Stomach (tissue), 9 donors: ENCODE data around the gene ZFX. TPM values are rescaled to one million over a fixed set of nuclear protein-coding genes. Genes with fewer than 3 reads are reported as not detected.

Experiments used
- DNase-seq, 2 donors: peaks; one replicate each; pipeline versions ENCODE4 v3.0.0 to v3.0.0-alpha.2; 2013 to 2019
- H3K27ac ChIP-seq, 5 donors: fragments of 200-600 bp in 4 of 5; sonication (generic) in 4 of 5; one replicate each; pipeline ENCODE4 v1.5.1; 2013 to 2019; ENCODE audit warnings: mild to moderate bottlenecking in 1 of 5, moderate library complexity in 1 of 5
- H3K27me3 ChIP-seq, 3 donors: fragments of 200-600 bp; sonication (generic); one replicate each; pipeline ENCODE4 v1.5.1; 2017 to 2019; ENCODE audit warnings: mixed run types in 1 of 3
- H3K36me3 ChIP-seq, 4 donors: fragments of 200-600 bp; sonication (generic); 1 replicate in 3 of 4; 2 replicates in 1 of 4; pipeline ENCODE4 v1.5.1; 2016 to 2019
- H3K4me1 ChIP-seq, 4 donors: fragments of 200-600 bp; sonication (generic); one replicate each; pipeline ENCODE4 v1.5.1; 2016 to 2019
- H3K4me3 ChIP-seq, 4 donors: fragments of 200-600 bp; sonication (generic) in 3 of 4; one replicate each; pipeline ENCODE4 v1.5.1; 2016 to 2019; ENCODE audit warnings: mild to moderate bottlenecking in 1 of 4
- H3K9me3 ChIP-seq, 4 donors: fragments of 200-600 bp; sonication (generic); one replicate each; pipeline ENCODE4 v1.5.1; 2016 to 2019
- CTCF ChIP-seq, 7 experiments: fragments of 450-650 bp in 4 of 7; fragments of 200-600 bp in 3 of 7; sonication (generic) in 3 of 7; IDR thresholded peaks; one replicate each; pipeline ENCODE4 v1.5.1; 2016 to 2019; ENCODE audit warnings: antibody characterized with exemption in 7 of 7, control low read depth in 2 of 7, mild to moderate bottlenecking in 1 of 7
- EP300 ChIP-seq: sonication (generic); formaldehyde crosslinking; IDR thresholded peaks from one replicate; pipeline ENCODE4 v1.6.1; 2017; ENCODE audit warnings: antibody characterized with exemption
- POLR2A ChIP-seq, 4 donors: fragments of 450-650 bp; IDR thresholded peaks; one replicate each; pipeline ENCODE4 v1.6.1; 2016; ENCODE audit warnings: antibody characterized with exemption in 4 of 4, control low read depth in 2 of 4, mild to moderate bottlenecking in 1 of 4, moderate library complexity in 1 of 4
- POLR2AphosphoS5 ChIP-seq, 3 donors: sonication (generic); formaldehyde crosslinking; IDR thresholded peaks; one replicate each; pipeline ENCODE4 v1.6.1; 2016; ENCODE audit warnings: antibody characterized with exemption in 3 of 3
- WGBS, 5 donors: extraction: QIAGEN DNeasy Blood & Tissue Kit in 3 of 5; methylation state at CpG; one replicate each; pipeline versions ENCODE4 v1.1.5 to v1.1.7; 2013 to 2018; 5-methylcytosine and 5-hydroxymethylcytosine counted together
- intact Hi-C: fragments of 100-400 bp; cut with DNase I; formaldehyde crosslinking; loops from one replicate; pipeline ENCODE4 v1.15.1; 2023; ENCODE audit warnings: low total_unique reads
- polyA plus RNA-seq, 3 donors: library from polyadenylated mRNA; stranded (reverse); fragments of 200-250 nt; gene quantifications; one replicate each; pipeline ENCODE4 v1.2.3, GENCODE V29; 2013
- total RNA-seq, 5 donors: library from RNA; depleted of rRNA; stranded (reverse); fragments of >200 nt; gene quantifications; one replicate each; pipeline versions ENCODE4 v1.1.0 to v1.2.3, GENCODE V29; 2014 to 2016
- donor health status: healthy with polysubstance abuse.
- donor health status: Bipolar disorder and iron deficiency.
- donor health status: healthy.

Gene ZFX
- total and polyA plus RNA-seq, 8 donors = 3.8 to 73.6 (median 17.4) TPM

- no peaks in the 10 kb centered on the region for H3K27me3 ChIP-seq
- H3K9me3 ChIP-seq = no peaks in the 10 kb centered on the region
- intact Hi-C loops = no loop called here
- TF ChIP-seq POLR2AphosphoS5 (IDR thresholded peaks at IDR 0.05) = no peak
- 35 to 73% (median 50%) methylated on average over 1 of the region's 1 CpG for WGBS, 5 donors
- H3K4me3 ChIP-seq = no peak overlapping the region
- no peak for DNase-seq
- H3K4me1 ChIP-seq = peaks cover 0 to 79% (median 14%) of the 10 kb centered on the region in 4 donors
- no peak overlapping the region for H3K27ac ChIP-seq
- H3K36me3 ChIP-seq = peaks cover 0 to 22% (median 18%) of the 10 kb centered on the region in 4 donors
Observed at GRCh38 chrX:24201216-24201615, 51.7 kb downstream of the ZFX start.

GRCh38 chrX:24202465-24203031 lies 53.0 kb downstream of the ZFX start:
- H3K36me3 ChIP-seq = peaks cover 0 to 24% (median 15%) of the 10 kb centered on the region in 4 donors
- peaks cover 0 to 76% (median 14%) of the 10 kb centered on the region in 4 donors for H3K4me1 ChIP-seq
- no peak overlapping the region for H3K27ac ChIP-seq
- TF ChIP-seq EP300 (no peak), CTCF (IDR thresholded peaks at IDR 0.05) (no peak), POLR2A (IDR thresholded peaks at IDR 0.05) (no peak), POLR2AphosphoS5 (IDR thresholded peaks at IDR 0.05) (no peak)
- 74 to 93% (median 89%) methylated on average over 6 of the region's 6 CpGs for WGBS, 5 donors
- intact Hi-C loops = no loop called here
- H3K27me3 ChIP-seq = no peaks in the 10 kb centered on the region
- no peaks in the 10 kb centered on the region for H3K9me3 ChIP-seq
- H3K4me3 ChIP-seq = no peak overlapping the region
- DNase-seq = no peak

- no peak for DNase-seq
- H3K27ac ChIP-seq = no peak overlapping the region
- H3K27me3 ChIP-seq = no peaks in the 10 kb centered on the region
- H3K4me1 ChIP-seq = peaks cover 0 to 73% (median 14%) of the 10 kb centered on the region in 4 donors
- TF ChIP-seq POLR2A (IDR thresholded peaks at IDR 0.05) = no peak
- TF ChIP-seq POLR2AphosphoS5 (IDR thresholded peaks at IDR 0.05) = no peak
- no peak for TF ChIP-seq CTCF (IDR thresholded peaks at IDR 0.05)
- TF ChIP-seq EP300 = no peak
- WGBS, 5 donors = 89 to 93% (median 92%) methylated on average over 13 of the region's 13 CpGs
- no peaks in the 10 kb centered on the region for H3K9me3 ChIP-seq
- intact Hi-C loops = no loop called here
- H3K4me3 ChIP-seq = no peak overlapping the region
- peaks cover 0 to 30% (median 22%) of the 10 kb centered on the region in 4 donors for H3K36me3 ChIP-seq
Observed at GRCh38 chrX:24203072-24203808, 53.7 kb downstream of the ZFX start.

GRCh38 chrX:24204331-24204730 lies 54.8 kb downstream of the ZFX start:
- H3K4me1 ChIP-seq = peaks cover 0 to 68% (median 14%) of the 10 kb centered on the region in 4 donors
- WGBS, 5 donors = 79 to 90% (median 81%) methylated on average over 5 of the region's 5 CpGs
- no peak for DNase-seq
- peaks cover 0 to 41% (median 33%) of the 10 kb centered on the region in 4 donors for H3K36me3 ChIP-seq
- no peaks in the 10 kb centered on the region for H3K9me3 ChIP-seq
- no peak overlapping the region for H3K4me3 ChIP-seq
- intact Hi-C loops = no loop called here
- H3K27me3 ChIP-seq = no peaks in the 10 kb centered on the region
- no peak for TF ChIP-seq CTCF (IDR thresholded peaks at IDR 0.05)
- no peak for TF ChIP-seq POLR2AphosphoS5 (IDR thresholded peaks at IDR 0.05)
- no peak for TF ChIP-seq POLR2A (IDR thresholded peaks at IDR 0.05)
- no peak for TF ChIP-seq EP300
- H3K27ac ChIP-seq = no peak overlapping the region

GRCh38 chrX:24204958-24205357 lies 55.4 kb downstream of the ZFX start:
- Histone ChIP-seq H3K4me3 (no peak overlapping the region), H3K36me3 (peaks cover 0 to 48% (median 39%) of the 10 kb centered on the region in 4 donors), H3K9me3 (no peaks in the 10 kb centered on the region), H3K27me3 (no peaks in the 10 kb centered on the region), H3K27ac (no peak overlapping the region), H3K4me1 (peaks cover 0 to 62% (median 14%) of the 10 kb centered on the region in 4 donors)
- 85 to 100% (median 89%) methylated on average over 1 of the region's 1 CpG for WGBS, 5 donors
- intact Hi-C loops = no loop called here
- DNase-seq = no peak
- TF ChIP-seq EP300 (no peak), POLR2A (IDR thresholded peaks at IDR 0.05) (no peak), CTCF (IDR thresholded peaks at IDR 0.05) (no peak), POLR2AphosphoS5 (IDR thresholded peaks at IDR 0.05) (no peak)
